HG03159 (cell line): ENCODE data around the gene IFITM1.
"Not testable (repeated sequence)": the region's sequence is repeated elsewhere in the genome, so short reads cannot be mapped to it uniquely, and the experiment has no call there.

Experiments used
- ATAC-seq: cut with Tn5 transposase; IDR thresholded peaks from one replicate; pipeline ENCODE4 v1.9.1; 2021; ENCODE audit warnings: mild to moderate bottlenecking, moderate library complexity; ENCODE audit not compliant: unreplicated experiment

The IFITM1 gene

GRCh38 chr11:282630-283360, 31.0 kb upstream of the IFITM1 start:
- no peak for ATAC-seq

DNA sequence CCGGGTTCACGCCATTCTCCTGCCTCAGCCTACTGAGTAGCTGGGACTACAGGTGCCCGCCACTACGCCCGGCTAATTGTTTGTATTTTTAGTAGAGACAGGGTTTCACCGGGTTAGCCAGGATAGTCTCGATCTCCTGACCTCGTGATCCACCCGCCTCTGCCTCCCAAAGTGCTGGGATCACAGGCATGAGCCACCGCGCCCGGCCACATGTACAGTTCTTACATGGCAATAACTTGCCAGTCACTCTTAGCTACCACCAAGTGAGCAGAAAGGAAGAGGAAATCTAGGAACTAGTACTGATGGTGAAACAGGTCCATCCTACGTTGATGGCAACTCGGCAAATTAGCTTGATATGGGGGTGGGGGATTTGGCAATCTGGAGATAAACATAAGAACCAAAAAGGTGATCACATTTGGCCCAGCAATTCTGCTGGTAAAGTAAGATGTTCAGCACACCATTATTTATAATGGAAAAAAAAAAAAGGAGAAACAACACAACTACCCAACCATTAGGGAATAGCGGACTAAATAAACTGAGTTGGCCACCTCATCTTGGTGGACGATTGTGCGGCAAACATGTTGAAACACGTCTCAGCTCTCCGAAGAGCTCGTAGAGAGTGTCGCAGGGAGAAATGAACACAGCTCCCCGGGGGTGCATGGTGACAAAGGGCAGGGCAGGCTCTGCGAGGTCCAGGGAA, 30.3 kb upstream of the IFITM1 start:
- ATAC-seq, result no peak

GRCh38 chr11:284105-285020, 29.5 kb upstream of the IFITM1 start:
- ATAC-seq, result no peak

DNA sequence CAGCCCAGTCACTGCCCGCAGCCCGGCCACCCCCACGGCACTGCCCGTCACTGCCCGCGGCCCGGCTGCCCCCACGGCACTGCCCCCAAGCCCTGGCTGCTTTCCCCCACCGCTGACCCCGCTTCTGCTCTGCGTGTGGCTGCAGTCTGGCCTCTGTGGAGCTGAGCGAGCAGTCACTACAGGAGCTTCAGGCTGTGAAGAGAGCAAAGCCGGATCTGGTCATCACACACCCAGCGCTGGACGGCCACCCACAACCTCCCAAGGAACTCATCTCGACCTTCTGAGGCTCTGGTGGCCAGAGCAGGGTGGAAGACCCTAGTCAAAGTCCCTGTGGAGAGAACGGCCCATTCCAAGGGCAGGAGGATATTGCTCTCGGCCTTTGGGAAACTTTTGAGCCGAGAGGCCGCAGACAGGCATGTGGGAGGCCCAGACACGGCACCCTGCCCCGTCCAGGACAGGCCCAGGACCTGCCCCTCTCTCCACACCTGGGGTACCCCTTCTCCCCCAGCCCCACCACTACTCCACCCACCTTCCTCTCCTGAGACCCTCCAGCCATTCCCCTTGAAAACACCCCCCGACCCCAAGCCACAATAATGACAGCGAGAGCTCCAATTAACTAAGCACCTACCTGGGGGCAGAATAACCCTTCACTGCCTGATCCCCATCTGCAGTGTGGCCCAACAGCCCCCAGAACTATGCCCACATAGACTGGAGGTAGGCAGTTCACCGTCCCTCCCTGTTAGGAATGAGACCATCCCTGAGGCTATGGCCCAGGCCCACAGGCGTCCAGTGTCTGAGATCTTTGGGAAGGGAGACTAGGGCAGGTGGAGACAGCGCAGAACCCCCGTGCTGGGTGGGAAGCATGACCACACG, 28.6 kb upstream of the IFITM1 start:
- ATAC-seq, result no peak

- no peak for ATAC-seq
Observed at GRCh38 chr11:285894-286220, 28.0 kb upstream of the IFITM1 start.

DNA sequence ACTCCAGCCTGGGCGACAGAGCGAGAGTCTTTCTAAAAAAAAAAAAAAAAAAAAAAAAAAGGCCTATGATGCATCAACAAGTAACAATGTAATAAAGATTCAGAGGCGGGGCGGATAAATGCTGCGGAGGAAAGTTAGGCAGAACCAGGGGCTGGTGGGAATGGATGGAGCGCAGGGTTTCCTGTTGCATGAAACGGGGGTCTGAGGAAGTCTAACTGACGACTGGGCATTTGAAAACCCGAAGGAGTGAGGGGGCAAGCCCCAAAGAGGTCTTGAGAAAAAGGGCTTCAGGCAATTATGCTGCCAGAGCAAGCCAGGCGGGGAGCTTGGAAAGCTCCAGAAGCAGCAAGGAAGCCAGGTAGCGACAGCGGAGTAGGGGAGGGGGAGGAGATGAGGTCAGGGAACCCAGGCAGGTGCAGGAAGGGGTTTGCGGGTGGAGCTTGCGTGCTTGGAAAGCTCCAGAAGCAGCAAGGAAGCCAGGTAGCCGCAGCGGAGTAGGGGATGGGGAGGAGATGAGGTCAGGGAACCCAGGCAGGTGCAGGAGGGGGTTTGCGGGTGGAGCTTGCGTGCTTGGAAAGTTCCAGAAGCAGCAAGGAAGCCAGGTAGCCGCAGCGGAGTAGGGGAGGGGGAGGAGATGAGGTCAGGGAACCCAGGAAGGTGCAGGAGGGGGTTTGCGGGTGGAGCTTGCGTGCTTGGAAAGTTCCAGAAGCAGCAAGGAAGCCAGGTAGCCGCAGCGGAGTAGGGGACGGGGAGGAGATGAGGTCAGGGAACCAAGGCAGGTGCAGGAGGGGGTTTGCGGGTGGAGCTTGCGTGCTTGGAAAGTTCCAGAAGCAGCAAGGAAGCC, 26.6 kb upstream of the IFITM1 start:
- ATAC-seq, result not testable (repeated sequence)

- ATAC-seq, result no peak
Observed at GRCh38 chr11:287821-288477, 25.9 kb upstream of the IFITM1 start.

DNA sequence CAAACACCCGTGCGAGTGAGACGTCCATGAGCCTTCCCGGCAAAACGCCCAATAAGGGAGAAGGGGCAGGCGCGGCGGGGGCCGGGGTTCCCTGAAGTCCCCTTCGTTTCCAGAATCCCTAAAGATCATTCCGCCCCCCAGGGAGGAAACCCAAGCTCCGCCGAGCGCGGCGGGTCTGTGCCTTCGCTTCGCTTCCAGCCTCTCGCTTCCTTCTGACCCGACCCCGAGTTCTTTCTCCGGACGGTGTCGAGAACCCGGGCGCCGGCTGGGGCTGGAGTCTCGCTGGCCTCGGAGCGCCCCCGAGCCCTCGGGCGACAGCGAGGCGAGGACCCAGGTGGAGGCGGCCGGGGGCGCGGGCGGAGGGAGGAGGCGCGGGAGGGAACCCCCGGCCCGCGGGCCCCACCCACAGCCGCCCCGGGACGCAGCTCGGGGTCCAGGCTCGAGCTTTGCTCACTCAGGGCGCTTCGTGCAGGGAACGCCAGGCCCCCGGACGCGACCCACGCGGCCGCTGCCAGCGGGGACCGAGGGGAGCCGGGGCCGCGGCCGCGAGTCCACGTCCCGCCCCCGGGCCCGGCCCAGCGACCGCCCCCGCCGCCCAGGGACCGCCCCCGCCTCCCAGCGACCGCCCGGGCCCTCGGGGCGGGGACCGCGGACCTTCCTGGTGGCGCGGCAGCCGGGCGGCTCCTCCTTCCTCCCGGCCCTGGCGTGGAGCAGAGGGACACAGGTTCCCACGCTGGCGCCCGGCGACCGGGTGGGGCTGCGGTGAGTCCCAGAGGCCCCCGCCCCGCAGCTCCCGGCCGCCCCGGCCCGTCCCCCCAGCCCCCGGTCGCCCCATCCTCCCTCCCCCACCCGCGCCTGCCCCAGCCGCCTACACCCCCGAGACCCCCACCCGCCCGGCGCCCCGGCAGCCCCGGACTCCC, 25.1 kb upstream of the IFITM1 start, which contains the start of gene PGGHG:
PGGHG (plus strand) TSS at position 649 of the 920 bp plus-strand sequence. CDS start 691 bp downstream, outside the sequence.
- ATAC-seq, result no peak

DNA sequence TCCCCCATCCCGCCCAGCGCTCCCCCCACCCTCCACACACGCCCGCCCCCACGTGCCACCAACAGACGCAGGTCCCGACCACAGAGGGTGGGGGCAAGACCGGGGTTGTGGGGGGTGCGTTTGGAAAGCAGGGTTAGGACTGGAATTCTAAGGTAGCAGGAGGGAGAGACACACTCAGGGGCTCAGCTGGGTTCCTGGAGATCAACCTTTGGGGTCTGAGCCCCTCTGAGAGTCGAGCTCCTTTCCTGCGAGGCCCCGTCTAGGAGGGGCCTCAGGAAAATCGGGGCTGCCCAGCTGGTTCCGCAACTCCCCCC, 24.5 kb upstream of the IFITM1 start:
- no peak for ATAC-seq

DNA sequence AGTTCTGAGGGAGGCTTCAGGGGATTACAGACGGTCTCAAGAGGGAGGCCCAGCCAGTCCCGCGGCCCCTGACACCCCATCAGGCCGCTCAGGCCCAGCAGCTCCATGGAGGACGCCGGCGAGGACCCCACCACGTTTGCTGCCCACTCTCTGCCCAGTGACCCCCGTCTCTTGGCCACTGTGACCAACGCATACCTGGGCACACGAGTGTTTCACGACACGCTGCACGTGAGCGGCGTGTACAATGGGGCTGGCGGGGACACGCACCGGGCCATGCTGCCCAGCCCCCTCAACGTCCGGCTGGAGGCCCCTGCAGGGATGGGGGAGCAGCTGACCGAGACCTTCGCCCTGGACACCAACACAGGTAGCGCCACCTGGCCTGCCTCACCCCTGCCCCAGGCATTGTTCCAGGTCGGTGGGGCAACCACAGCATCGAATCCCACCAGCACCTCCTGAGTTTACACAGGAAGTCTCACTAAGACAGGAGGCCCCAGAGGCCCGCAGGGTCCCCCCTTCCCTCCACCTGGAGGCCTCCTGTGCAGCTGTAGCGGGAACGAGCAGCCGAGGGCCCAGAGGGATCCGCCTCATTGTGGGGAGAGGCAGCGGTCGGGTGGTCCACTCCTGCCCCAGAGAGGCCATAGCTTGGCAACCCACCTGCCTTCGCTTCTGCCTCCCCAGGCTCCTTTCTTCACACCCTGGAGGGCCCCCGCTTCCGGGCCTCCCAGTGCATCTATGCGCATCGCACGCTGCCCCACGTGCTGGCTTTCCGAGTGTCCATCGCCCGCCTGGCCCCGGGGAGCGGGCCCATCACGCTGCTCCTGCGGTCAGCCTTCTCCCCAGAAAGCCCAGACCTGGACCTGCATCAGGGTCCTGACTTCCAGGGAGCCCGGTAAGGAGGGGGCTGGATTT, 23.9 kb upstream of the IFITM1 start:
- ATAC-seq, result no peak

DNA sequence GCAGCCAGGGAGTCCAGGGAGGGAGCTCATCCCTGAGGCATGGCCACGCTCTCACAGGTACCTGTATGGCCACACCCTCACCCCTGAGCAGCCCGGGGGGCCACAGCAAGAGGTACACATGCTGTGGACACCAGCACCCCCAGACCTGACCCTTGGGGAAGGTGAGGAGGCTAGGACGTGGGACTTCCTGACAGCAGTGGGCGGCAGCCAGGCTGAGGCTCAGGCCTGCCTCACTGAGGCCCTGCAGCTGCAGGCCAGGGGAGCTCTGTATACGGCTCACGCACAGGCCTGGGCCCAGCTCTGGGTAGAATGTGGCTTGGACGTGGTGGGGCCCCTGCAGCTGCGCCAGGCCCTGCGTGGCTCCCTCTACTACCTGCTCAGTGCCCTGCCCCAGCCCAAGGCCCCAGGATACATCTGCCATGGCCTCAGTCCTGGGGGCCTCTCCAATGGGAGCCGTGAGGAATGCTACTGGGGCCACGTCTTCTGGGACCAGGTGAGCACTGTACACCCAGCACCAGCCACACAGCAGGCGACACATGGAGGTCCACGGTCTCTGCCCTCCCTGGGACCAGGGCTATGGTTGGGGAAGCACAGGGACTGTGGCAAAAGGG, 23.1 kb upstream of the IFITM1 start:
- ATAC-seq, result no peak

DNA sequence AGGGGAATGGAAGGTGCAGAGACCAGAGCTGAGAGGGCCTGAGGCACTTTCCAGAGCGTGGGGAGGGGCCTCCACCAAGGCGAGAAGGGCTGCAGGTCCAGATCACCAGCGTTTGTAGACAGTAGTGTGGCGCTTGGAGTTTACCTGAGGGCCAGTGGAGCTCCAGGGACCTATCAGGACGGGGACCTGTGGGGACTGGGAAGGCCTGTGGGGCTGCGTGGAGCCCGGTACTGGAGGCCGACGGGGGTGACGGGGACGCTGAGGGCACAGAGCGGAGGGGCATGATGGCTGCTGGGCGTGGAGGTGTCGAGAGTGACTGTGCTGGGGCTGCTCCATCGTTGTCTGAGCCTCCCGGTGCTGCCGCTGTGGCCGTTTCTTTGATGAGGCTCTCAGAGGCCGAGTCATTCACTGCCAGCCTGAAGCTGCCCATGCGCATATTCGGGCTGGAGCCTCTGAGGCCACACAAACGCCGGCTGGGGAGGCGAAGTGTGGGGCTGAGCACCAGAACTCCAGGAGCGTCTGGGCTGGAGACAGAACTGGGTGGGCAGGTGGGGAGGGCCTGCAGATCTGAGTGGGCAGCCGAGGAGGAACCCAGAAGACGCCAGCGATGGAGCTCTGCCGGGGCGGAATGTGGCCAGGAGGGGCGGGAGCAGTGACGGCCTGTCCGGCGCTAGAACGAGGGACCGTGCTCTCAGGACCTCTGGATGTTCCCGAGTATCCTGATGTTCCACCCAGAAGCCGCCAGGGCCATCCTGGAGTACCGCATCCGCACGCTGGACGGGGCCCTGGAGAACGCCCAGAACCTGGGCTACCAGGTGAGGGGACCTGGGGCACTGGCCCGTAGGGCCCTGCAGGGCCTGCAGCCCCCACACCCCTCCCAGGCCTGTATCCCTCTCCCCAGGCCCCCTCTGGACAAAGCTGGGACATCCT, 22.3 kb upstream of the IFITM1 start:
- ATAC-seq, result no peak

- ATAC-seq, result no peak
Observed at GRCh38 chr11:292211-293121, 21.4 kb upstream of the IFITM1 start.

DNA sequence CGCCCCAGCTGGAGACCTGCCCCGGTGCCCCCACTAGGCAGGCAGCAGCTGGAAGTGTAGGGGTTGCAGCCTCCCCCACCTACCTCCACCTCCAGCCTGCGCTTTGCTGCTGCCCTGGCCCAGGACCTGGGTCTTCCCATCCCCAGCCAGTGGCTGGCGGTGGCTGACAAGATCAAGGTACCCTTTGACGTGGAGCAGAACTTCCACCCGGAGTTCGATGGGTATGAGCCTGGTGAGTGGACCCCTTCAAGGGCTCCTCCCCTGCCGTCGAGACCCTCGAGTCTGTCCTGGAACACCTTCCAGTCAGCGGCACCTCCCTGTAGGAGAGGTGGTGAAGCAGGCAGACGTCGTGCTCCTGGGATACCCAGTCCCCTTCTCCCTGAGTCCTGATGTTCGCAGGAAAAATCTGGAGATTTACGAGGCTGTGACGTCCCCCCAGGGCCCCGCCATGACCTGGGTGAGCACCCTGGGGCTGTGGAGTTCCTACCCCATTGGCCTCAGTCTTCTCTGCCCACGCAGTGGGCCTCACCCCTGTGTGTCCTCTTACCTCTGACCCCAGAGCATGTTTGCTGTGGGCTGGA, 20.5 kb upstream of the IFITM1 start:
- no peak for ATAC-seq
